ENCODE measurements around the gene USP37. TPM values are rescaled to one million over a fixed set of nuclear protein-coding genes. Genes with fewer than 3 reads are reported as not detected.

Gene USP37
- polyA plus RNA-seq, 3 donors, result 2.7 to 4.9 (median 2.7) TPM

GRCh38 chr2:218465987-218466633 is 102.0 kb downstream of the USP37 start:
- Histone ChIP-seq H3K4me1 (ENCODE audit: control insufficient read depth in 1 of 2, insufficient read depth in 2 of 2, low read length in 2 of 2) (peaks cover 6 to 11% of the 10 kb centered on the region in 2 donors), H3K27me3 (ENCODE audit: control insufficient read depth in 2 of 2, insufficient read depth in 2 of 2, low read length in 2 of 2) (no peaks in the 10 kb centered on the region), H4K20me1 (ENCODE audit: insufficient read depth, low read length) (no peaks in the 10 kb centered on the region), H2AFZ (ENCODE audit: insufficient read depth, low read depth, low read length, poor library complexity, severe bottlenecking) (peak overlapping the region; percentile 29), H3K4me3 (replicated peaks in 1 of 3; ENCODE audit: low read depth in 2 of 3, low read length in 3 of 3) (no peak overlapping the region), H3K27ac (ENCODE audit: low read depth in 1 of 2, low read length in 2 of 2) (peak overlapping the region in 1 of 2 donors; percentile 11), H3K9me3 (replicated peaks in 1 of 2; ENCODE audit: control insufficient read depth in 1 of 2, insufficient read depth in 1 of 2, low read length in 2 of 2) (no peaks in the 10 kb centered on the region), H3K4me2 (replicated peaks; ENCODE audit: extremely low read depth, low read length, poor library complexity, severe bottlenecking) (no peak overlapping the region), H3K9ac (ENCODE audit: insufficient read depth, low read length, poor library complexity, severe bottlenecking) (no peak overlapping the region), H3K36me3 (replicated peaks in 1 of 2; ENCODE audit: control insufficient read depth in 1 of 2, insufficient read depth in 2 of 2, low read length in 2 of 2) (peaks cover 5 to 39% of the 10 kb centered on the region in 2 donors), H3K79me2 (ENCODE audit: insufficient read depth, low read length) (no peaks in the 10 kb centered on the region)
- DNase-seq, result peak in 2 of 3 donors; percentile 18 to 30
- peak; percentile 79 for TF ChIP-seq CTCF (IDR thresholded peaks at IDR 0.05)
- Mint-ChIP-seq H3K9me3 (no peaks in the 10 kb centered on the region), H3K4me3 (no peak overlapping the region), H3K27me3 (ENCODE audit: low read depth in 3 of 3) (no peaks in the 10 kb centered on the region), H3K27ac (peak overlapping the region in 1 of 7 donors; percentile 8), H3K36me3 (peaks cover 18 to 45% of the 10 kb centered on the region in 2 donors), H3K4me1 (peaks cover 14% of the 10 kb centered on the region)
- WGBS (ENCODE audit: insufficient coverage), result no CpG with 5 or more reads among the region's 3 CpGs
- intact Hi-C loops (cut with micrococcal nuclease), result loop anchor here (5.0 to 10.0 kb wide), 4 partner anchors 51 to 194 kb away; partner anchors contain the start of genes AAMP (in 2 of the 2), PNKD (in 2 of the 2) and VIL1 (in 1 of the 2)

DNA sequence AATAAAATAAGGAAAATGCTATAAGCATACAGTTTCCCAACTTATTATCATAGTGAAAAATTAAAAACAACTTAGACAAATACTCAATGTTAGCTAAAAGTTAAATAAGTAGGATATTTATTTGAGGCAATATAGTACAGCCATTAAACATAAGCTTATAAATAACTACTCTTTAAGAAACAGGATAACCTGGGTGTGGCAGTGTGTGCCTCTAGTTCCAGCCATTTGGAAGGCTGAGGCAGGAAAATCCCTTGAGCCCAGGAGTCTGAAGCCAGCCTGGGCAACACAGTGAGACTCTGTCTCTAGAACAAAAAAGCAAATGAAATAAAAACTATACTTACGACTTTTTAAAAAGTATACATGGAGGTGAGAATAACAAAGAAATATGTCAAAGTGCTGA is 109.6 kb downstream of the USP37 start:
- Histone ChIP-seq H3K4me2 (replicated peaks; ENCODE audit: extremely low read depth, low read length, poor library complexity, severe bottlenecking) (no peak overlapping the region), H4K20me1 (ENCODE audit: insufficient read depth, low read length) (no peaks in the 10 kb centered on the region), H3K79me2 (ENCODE audit: insufficient read depth, low read length) (no peaks in the 10 kb centered on the region), H3K4me1 (ENCODE audit: control insufficient read depth in 1 of 2, insufficient read depth in 2 of 2, low read length in 2 of 2) (no peaks in the 10 kb centered on the region), H2AFZ (ENCODE audit: insufficient read depth, low read depth, low read length, poor library complexity, severe bottlenecking) (no peak overlapping the region), H3K9me3 (replicated peaks in 1 of 2; ENCODE audit: control insufficient read depth in 1 of 2, insufficient read depth in 1 of 2, low read length in 2 of 2) (no peaks in the 10 kb centered on the region), H3K36me3 (replicated peaks in 1 of 2; ENCODE audit: control insufficient read depth in 1 of 2, insufficient read depth in 2 of 2, low read length in 2 of 2) (peaks cover 41 to 75% of the 10 kb centered on the region in 2 donors), H3K27me3 (ENCODE audit: control insufficient read depth in 2 of 2, insufficient read depth in 2 of 2, low read length in 2 of 2) (no peaks in the 10 kb centered on the region), H3K27ac (ENCODE audit: low read depth in 1 of 2, low read length in 2 of 2) (no peak overlapping the region), H3K4me3 (replicated peaks in 1 of 3; ENCODE audit: low read depth in 2 of 3, low read length in 3 of 3) (no peak overlapping the region), H3K9ac (ENCODE audit: insufficient read depth, low read length, poor library complexity, severe bottlenecking) (no peak overlapping the region)
- Mint-ChIP-seq H3K27ac (no peak overlapping the region), H3K9me3 (no peaks in the 10 kb centered on the region), H3K36me3 (peaks cover 51 to 70% of the 10 kb centered on the region in 2 donors), H3K4me1 (no peaks in the 10 kb centered on the region), H3K27me3 (ENCODE audit: low read depth in 3 of 3) (peaks cover 0 to 4% (median 0%) of the 10 kb centered on the region in 3 donors), H3K4me3 (no peak overlapping the region)
- WGBS (ENCODE audit: insufficient coverage), result no CpG with 5 or more reads among the region's 1 CpG
- no peak for TF ChIP-seq CTCF (IDR thresholded peaks at IDR 0.05)
- no peak for DNase-seq
- intact Hi-C loops (cut with micrococcal nuclease), result no loop called here
